WTC11 (cell line): Measurements from ENCODE around the gene KRTAP20-3. TPM values are rescaled to one million over a fixed set of nuclear protein-coding genes. Genes with fewer than 3 reads are reported as not detected.

Source experiments
- ATAC-seq: fragments of 200-7000 bp; cut with Tn5 transposase; 2 replicates; pipeline ENCODE4 v1.10.0; 2021; ENCODE audit warnings: mild to moderate bottlenecking, moderate library complexity
- CTCF ChIA-PET: fragments of 300-600 bp; sonication (Branson Sonifier 250); formaldehyde crosslinking; loops from one replicate; lab custom pipeline; 2021; ENCODE audit warnings: antibody characterized with exemption; lab: Charles Lee
- POLR2A ChIA-PET: fragments of 350-600 bp; sonication (Branson Sonifier 250); formaldehyde crosslinking; loops from one replicate; lab custom pipeline; 2021; ENCODE audit warnings: antibody characterized with exemption; lab: Charles Lee
- DNase-seq: peaks from one replicate; pipeline ENCODE4 v3.0.0; 2021; ENCODE audit warnings: low spot score
- H3K27ac Mint-ChIP-seq: 2 replicates; pipeline ENCODE4 v1.8.0; 2021; ENCODE audit warnings: mixed read lengths
- H3K27me3 Mint-ChIP-seq: 2 replicates; pipeline ENCODE4 v1.8.0; 2021; ENCODE audit warnings: low read depth, mild to moderate bottlenecking, moderate library complexity, mixed read lengths
- H3K36me3 Mint-ChIP-seq: 2 replicates; pipeline ENCODE4 v1.8.0; 2021; ENCODE audit warnings: mixed read lengths
- H3K4me1 Mint-ChIP-seq: 2 replicates; pipeline ENCODE4 v1.8.0; 2022; ENCODE audit warnings: mixed read lengths
- H3K4me3 Mint-ChIP-seq: 2 replicates; pipeline ENCODE4 v1.8.0; 2021; ENCODE audit warnings: mild to moderate bottlenecking, moderate library complexity, mixed read lengths
- H3K9me3 Mint-ChIP-seq: 2 replicates; pipeline ENCODE4 v1.8.0; 2021; ENCODE audit warnings: mixed read lengths
- AFF4 ChIP-seq: sonication (generic); formaldehyde crosslinking; IDR thresholded peaks from 2 replicates; pipeline ENCODE4 v1.8.1; 2023; ENCODE audit warnings: mild to moderate bottlenecking, missing genetic modification reagents, borderline replicate concordance
- ATF3 ChIP-seq: sonication (generic); formaldehyde crosslinking; conservative IDR thresholded peaks from 2 replicates; pipeline ENCODE4 v1.8.1; 2022; ENCODE audit warnings: mild to moderate bottlenecking, missing genetic modification reagents
- CBFB ChIP-seq: sonication (generic); formaldehyde crosslinking; IDR thresholded peaks from 2 replicates; pipeline ENCODE4 v1.8.1; 2022; ENCODE audit warnings: mild to moderate bottlenecking, low read depth, missing genetic modification reagents
- EMX1 ChIP-seq: fragments of 250-450 bp; sonication (Bioruptor Pico); IDR thresholded peaks from 2 replicates; pipeline ENCODE4 v1.8.0; 2021; ENCODE audit warnings: mild to moderate bottlenecking
- GRHL2 ChIP-seq: fragments of 250-450 bp; sonication (Bioruptor Pico); IDR thresholded peaks from 2 replicates; pipeline ENCODE4 v1.8.0; 2022; ENCODE audit warnings: mild to moderate bottlenecking, moderate library complexity; ENCODE audit not compliant: insufficient replicate concordance, severe bottlenecking
- OVOL2 ChIP-seq: fragments of 250-450 bp; sonication (Bioruptor Pico); IDR thresholded peaks from 2 replicates; pipeline ENCODE4 v1.9.0; 2021; ENCODE audit warnings: mild to moderate bottlenecking, borderline replicate concordance
- PREB ChIP-seq: sonication (generic); formaldehyde crosslinking; IDR thresholded peaks from 2 replicates; pipeline ENCODE4 v1.8.1; 2022; ENCODE audit warnings: mild to moderate bottlenecking, missing genetic modification reagents, moderate library complexity, borderline replicate concordance
- SMAD4 ChIP-seq: sonication (generic); formaldehyde crosslinking; IDR thresholded peaks from 2 replicates; pipeline ENCODE4 v1.8.0; 2022; ENCODE audit warnings: mild to moderate bottlenecking, missing genetic modification reagents
- TP53 ChIP-seq: sonication (generic); formaldehyde crosslinking; IDR thresholded peaks from 2 replicates; pipeline ENCODE4 v1.8.1; 2023; ENCODE audit warnings: mild to moderate bottlenecking, missing genetic modification reagents
- ZNF425 ChIP-seq: fragments of 250-450 bp; sonication (Bioruptor Pico); conservative IDR thresholded peaks from 2 replicates; pipeline ENCODE4 v1.9.0; 2021; ENCODE audit warnings: mild to moderate bottlenecking
- total RNA-seq: library from RNA; stranded (reverse); gene quantifications from 3 replicates; pipeline ENCODE4 v1.2.3, GENCODE V29; 2021
- TF ChIP-seq, protein P1 (sequence below): sonication (generic); formaldehyde crosslinking; IDR thresholded peaks from 2 replicates; pipeline ENCODE4 v1.8.1; 2022; ENCODE audit warnings: low read depth, missing genetic modification reagents, borderline replicate concordance
- TF ChIP-seq, protein P2 (sequence below): fragments of 250-450 bp; sonication (Bioruptor Pico); IDR thresholded peaks from 2 replicates; pipeline ENCODE4 v1.9.0; 2021; ENCODE audit warnings: mild to moderate bottlenecking
- TF ChIP-seq, protein P3 (sequence below): fragments of 250-450 bp; sonication (Bioruptor Pico); IDR thresholded peaks from 2 replicates; pipeline ENCODE4 v2.1.2; 2022; ENCODE audit warnings: mild to moderate bottlenecking, moderate library complexity
- TF ChIP-seq, protein P4 (sequence below): sonication (generic); formaldehyde crosslinking; IDR thresholded peaks from 2 replicates; pipeline ENCODE4 v1.8.0; 2023; ENCODE audit warnings: missing genetic modification reagents, mild to moderate bottlenecking, borderline replicate concordance
- TF ChIP-seq, protein P5 (sequence below): sonication (generic); formaldehyde crosslinking; IDR thresholded peaks from 2 replicates; pipeline ENCODE4 v1.8.0; 2022; ENCODE audit warnings: mild to moderate bottlenecking, missing genetic modification reagents
- TF ChIP-seq, protein P6 (sequence below): sonication (generic); formaldehyde crosslinking; IDR thresholded peaks from 2 replicates; pipeline ENCODE4 v1.8.1; 2023; ENCODE audit warnings: mild to moderate bottlenecking, missing genetic modification reagents, moderate library complexity

The KRTAP20-3 gene
- total RNA-seq, 1 experiment from 2014 or later = not detected

DNA sequence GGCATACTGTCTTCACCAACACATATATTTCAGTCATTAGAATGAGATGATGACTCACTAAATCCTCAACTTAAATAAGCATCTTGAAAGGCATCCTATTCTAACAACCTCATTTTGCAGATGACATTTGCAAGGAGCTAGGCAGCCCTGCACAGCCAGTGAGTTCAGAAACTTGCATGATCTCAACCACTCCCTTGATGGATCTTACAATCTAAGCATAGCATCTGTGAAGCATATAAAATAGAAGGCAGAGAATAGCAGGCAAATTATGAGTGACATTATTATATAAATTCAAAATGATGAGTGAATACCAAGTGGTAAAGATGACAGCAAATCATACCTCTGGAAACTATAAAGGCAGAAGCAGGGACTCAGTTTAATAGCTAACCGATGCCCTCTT, 31.6 kb downstream of the KRTAP20-3 start (continued):
- TF ChIP-seq EMX1 (CRISPR knock-in tag) = no peak
- TF ChIP-seq, protein P1, sequence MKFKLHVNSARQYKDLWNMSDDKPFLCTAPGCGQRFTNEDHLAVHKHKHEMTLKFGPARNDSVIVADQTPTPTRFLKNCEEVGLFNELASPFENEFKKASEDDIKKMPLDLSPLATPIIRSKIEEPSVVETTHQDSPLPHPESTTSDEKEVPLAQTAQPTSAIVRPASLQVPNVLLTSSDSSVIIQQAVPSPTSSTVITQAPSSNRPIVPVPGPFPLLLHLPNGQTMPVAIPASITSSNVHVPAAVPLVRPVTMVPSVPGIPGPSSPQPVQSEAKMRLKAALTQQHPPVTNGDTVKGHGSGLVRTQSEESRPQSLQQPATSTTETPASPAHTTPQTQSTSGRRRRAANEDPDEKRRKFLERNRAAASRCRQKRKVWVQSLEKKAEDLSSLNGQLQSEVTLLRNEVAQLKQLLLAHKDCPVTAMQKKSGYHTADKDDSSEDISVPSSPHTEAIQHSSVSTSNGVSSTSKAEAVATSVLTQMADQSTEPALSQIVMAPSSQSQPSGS (CRISPR knock-in tag) = no peak
- TF ChIP-seq GRHL2 (CRISPR knock-in tag) = no peak
- TF ChIP-seq, protein P2, sequence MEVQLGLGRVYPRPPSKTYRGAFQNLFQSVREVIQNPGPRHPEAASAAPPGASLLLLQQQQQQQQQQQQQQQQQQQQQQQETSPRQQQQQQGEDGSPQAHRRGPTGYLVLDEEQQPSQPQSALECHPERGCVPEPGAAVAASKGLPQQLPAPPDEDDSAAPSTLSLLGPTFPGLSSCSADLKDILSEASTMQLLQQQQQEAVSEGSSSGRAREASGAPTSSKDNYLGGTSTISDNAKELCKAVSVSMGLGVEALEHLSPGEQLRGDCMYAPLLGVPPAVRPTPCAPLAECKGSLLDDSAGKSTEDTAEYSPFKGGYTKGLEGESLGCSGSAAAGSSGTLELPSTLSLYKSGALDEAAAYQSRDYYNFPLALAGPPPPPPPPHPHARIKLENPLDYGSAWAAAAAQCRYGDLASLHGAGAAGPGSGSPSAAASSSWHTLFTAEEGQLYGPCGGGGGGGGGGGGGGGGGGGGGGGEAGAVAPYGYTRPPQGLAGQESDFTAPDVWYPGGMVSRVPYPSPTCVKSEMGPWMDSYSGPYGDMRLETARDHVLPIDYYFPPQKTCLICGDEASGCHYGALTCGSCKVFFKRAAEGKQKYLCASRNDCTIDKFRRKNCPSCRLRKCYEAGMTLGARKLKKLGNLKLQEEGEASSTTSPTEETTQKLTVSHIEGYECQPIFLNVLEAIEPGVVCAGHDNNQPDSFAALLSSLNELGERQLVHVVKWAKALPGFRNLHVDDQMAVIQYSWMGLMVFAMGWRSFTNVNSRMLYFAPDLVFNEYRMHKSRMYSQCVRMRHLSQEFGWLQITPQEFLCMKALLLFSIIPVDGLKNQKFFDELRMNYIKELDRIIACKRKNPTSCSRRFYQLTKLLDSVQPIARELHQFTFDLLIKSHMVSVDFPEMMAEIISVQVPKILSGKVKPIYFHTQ (CRISPR knock-in tag) = no peak

DNA sequence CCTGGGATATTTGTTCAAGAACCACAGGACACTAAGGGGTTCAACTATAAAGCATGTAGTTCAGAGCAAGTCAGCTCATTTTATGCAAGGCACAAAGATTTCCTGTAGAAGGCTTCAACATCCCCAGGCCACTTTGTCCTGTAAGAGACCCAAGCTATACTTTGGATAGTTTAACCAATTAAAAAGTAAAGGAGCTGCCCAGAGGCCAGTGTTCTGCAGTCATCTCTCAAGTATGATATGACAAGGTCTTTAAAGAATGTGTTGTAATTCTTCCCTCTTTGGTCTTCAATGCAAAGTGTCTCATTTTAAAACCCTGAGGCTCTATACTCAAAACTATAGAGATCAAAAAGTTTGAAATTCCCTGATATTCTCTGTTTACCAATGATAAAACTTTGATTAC, 34.1 kb downstream of the KRTAP20-3 start:
- Mint-ChIP-seq H3K36me3 (no peaks in the 10 kb centered on the region), H3K4me3 (no peak overlapping the region), H3K9me3 (peaks cover 4% of the 10 kb centered on the region), H3K27ac (no peak overlapping the region), H3K27me3 (no peaks in the 10 kb centered on the region), H3K4me1 (no peaks in the 10 kb centered on the region)
- CTCF ChIA-PET = interaction anchor here (0.6 kb wide), 1 partner anchor 494 kb away, joined by 8 read pairs; no protein-coding TSS in a partner anchor
- POLR2A ChIA-PET = no interaction called here
- DNase-seq (no peak), ATAC-seq (no peak)
- TF ChIP-seq, protein P3, sequence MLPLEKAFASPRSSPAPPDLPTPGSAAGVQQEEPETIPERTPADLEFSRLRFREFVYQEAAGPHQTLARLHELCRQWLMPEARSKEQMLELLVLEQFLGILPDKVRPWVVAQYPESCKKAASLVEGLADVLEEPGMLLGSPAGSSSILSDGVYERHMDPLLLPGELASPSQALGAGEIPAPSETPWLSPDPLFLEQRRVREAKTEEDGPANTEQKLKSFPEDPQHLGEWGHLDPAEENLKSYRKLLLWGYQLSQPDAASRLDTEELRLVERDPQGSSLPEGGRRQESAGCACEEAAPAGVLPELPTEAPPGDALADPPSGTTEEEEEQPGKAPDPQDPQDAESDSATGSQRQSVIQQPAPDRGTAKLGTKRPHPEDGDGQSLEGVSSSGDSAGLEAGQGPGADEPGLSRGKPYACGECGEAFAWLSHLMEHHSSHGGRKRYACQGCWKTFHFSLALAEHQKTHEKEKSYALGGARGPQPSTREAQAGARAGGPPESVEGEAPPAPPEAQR = no peak
- no peak for TF ChIP-seq AFF4
- no peak for TF ChIP-seq ATF3
- TF ChIP-seq TP53 = no peak
- TF ChIP-seq, protein P4, sequence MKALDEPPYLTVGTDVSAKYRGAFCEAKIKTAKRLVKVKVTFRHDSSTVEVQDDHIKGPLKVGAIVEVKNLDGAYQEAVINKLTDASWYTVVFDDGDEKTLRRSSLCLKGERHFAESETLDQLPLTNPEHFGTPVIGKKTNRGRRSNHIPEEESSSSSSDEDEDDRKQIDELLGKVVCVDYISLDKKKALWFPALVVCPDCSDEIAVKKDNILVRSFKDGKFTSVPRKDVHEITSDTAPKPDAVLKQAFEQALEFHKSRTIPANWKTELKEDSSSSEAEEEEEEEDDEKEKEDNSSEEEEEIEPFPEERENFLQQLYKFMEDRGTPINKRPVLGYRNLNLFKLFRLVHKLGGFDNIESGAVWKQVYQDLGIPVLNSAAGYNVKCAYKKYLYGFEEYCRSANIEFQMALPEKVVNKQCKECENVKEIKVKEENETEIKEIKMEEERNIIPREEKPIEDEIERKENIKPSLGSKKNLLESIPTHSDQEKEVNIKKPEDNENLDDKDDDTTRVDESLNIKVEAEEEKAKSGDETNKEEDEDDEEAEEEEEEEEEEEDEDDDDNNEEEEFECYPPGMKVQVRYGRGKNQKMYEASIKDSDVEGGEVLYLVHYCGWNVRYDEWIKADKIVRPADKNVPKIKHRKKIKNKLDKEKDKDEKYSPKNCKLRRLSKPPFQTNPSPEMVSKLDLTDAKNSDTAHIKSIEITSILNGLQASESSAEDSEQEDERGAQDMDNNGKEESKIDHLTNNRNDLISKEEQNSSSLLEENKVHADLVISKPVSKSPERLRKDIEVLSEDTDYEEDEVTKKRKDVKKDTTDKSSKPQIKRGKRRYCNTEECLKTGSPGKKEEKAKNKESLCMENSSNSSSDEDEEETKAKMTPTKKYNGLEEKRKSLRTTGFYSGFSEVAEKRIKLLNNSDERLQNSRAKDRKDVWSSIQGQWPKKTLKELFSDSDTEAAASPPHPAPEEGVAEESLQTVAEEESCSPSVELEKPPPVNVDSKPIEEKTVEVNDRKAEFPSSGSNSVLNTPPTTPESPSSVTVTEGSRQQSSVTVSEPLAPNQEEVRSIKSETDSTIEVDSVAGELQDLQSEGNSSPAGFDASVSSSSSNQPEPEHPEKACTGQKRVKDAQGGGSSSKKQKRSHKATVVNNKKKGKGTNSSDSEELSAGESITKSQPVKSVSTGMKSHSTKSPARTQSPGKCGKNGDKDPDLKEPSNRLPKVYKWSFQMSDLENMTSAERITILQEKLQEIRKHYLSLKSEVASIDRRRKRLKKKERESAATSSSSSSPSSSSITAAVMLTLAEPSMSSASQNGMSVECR (CRISPR knock-in tag) = no peak
- TF ChIP-seq, protein P5, sequence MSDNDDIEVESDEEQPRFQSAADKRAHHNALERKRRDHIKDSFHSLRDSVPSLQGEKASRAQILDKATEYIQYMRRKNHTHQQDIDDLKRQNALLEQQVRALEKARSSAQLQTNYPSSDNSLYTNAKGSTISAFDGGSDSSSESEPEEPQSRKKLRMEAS (CRISPR knock-in tag) = no peak
- TF ChIP-seq CBFB (CRISPR knock-in tag) = no peak
- TF ChIP-seq, protein P6, sequence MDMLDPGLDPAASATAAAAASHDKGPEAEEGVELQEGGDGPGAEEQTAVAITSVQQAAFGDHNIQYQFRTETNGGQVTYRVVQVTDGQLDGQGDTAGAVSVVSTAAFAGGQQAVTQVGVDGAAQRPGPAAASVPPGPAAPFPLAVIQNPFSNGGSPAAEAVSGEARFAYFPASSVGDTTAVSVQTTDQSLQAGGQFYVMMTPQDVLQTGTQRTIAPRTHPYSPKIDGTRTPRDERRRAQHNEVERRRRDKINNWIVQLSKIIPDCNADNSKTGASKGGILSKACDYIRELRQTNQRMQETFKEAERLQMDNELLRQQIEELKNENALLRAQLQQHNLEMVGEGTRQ (CRISPR knock-in tag) = no peak
- TF ChIP-seq OVOL2 (CRISPR knock-in tag) = no peak
- no peak for TF ChIP-seq ZNF425 (CRISPR knock-in tag)
- no peak for TF ChIP-seq PREB (CRISPR knock-in tag)
- TF ChIP-seq SMAD4 (CRISPR knock-in tag) = no peak
